Bone marrow (tissue), 2 donors: Measurements from ENCODE around the gene STEAP2.

ENCODE experiments used
- DNase-seq, 2 donors: peaks; one replicate each; lab custom pipeline; 2025; lab: John Stamatoyannopoulos, UW

STEAP2 gene

DNA sequence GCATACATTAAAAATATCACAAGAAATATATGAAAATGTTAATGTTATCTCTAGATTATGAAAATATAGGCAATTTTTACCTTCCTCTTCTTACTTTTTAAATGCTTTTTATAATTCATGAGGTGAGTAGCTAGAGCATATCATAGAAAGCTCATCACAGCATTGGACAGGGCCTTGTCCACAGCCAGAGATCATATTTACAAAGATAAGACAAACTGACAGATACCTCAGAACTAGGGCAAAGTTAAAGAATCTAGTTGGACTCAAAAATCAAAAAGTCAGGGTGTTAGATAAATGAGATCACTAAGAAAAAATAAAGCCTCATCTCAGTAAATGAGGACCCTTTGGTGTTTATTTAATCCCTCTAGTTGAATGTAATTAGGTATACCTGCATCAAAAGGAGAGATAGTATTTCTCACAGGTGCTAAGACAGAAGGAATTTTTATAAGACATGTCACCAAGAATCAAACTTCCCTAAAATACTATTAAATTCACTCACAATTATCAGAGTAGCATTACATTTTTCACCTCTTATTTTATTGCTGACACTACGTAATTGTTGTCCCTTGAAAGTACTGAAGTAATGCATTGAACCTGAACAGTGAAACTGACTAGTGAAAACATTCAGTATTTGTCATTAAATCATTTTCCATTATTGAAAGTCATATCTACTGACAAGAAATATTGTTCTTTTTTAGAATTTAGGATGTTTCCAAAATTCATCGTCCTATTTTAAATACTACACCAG is 59.1 kb downstream of the STEAP2 start:
- DNase-seq = no peak

- DNase-seq = no peak
Observed at GRCh38 chr7:90271753-90272152, 60.2 kb downstream of the STEAP2 start.

- DNase-seq = no peak
Observed at GRCh38 chr7:90272242-90272641, 60.7 kb downstream of the STEAP2 start.

DNA sequence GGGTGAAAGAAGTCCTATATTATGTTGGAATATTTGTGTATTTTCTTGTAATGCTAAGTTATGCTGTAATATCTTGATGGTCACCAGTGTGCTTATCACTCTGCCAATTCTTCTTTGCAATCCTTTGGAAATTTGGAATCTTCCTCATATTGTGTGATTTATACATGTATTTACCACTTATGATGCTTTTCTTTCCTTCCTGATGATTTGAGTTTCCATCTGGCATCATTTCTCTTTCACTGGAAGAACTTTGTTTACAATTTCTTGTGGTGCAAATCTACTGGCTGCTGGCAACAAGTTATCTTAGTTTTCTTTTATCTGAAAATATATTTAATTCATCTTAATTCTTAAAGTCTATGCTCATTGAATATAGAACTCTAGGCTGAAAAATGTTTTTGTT is 62.6 kb downstream of the STEAP2 start:
- no peak for DNase-seq

DNA sequence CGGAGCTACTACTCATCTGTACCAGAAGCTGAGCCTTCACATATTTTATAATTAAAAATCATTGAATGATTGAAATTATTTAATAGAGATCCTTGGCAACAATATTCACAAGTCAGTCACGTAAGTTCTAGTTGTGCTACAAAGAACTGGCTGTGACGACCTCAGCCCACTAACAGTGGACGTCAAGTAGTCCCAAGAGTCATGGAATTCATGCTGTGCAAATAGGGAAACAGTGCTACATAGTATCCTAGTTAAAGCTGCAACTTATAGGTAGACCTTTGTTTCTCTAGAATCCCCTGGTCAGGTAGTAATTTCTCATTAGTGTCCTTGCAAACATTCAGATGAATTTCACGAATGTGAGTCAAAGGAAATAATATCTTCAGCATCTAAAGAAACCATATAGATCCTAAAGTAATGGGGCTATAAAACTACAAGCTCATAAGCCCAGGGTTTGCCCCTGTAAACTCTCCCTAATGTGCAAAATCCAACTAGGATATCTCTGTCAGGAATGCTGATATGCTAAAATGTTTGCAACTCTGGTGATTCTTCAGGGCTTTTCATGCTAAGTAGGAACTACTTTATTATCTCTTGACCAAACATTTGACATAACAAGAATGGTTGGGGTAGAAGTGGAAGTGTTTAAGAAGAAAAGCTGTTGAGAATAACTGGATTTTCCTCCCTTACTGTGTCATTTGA is 64.6 kb downstream of the STEAP2 start:
- no peak for DNase-seq
